ENCODE data around the gene ATP6V1E1.

ATP6V1E1 gene

DNA sequence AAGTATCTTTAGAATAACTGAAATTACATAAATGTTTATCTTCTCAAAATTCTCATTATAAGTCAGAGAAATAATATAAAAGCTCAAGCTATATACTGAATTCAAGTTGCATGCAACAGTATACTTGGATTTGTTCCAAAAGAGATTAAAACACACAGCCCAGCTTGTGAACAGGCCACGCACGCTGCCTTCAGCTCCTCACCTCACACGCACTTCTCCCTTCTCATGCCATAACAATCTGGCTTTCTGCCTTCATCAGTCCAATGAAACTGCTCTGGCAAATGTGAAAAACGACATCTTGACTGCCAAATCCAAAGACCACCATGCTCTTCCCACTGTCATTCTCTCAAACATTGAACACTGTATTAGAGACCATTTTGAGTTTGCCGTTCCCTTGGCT, 22.1 kb downstream of the ATP6V1E1 start:
- Histone ChIP-seq H3K4me3 (ENCODE audit: low read length) (no peak overlapping the region), H3K27ac (ENCODE audit: low read length) (no peak overlapping the region), H3K9me3 (ENCODE audit: control insufficient read depth, insufficient read depth, low read length) (no peaks in the 10 kb centered on the region), H3K36me3 (ENCODE audit: control insufficient read depth, insufficient read depth, low read length) (peaks cover 5% of the 10 kb centered on the region; the same call in 1 of the 2 replicates), H3K27me3 (ENCODE audit: control insufficient read depth, insufficient read depth, low read length) (no peaks in the 10 kb centered on the region), H3K4me1 (ENCODE audit: control insufficient read depth, insufficient read depth, low read length) (no peaks in the 10 kb centered on the region)
- DNase-seq (ENCODE audit: low read depth, low spot score): no peak
- no CpG with 5 or more reads among the region's 5 CpGs for WGBS (ENCODE audit: insufficient coverage, insufficient read length)

DNA sequence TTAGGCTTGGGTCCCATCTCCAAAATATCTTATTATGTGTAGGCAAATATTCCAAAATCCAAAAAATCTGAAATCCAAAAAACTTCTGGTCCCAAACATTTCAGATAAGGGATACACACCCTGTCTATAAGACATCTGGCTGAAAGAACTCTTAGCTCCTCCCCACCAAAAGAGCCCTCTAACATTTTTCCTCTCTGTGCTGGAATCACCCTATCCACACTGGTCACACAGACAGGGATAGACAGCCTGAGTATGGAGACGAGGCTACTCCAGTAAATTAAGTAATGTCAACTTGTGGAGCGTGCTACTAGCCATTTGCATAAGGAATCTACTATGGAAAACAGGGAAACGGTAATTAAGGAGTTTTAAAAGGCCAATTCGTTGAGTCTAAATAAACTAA, 24.9 kb downstream of the ATP6V1E1 start:
- Histone ChIP-seq H3K27ac (ENCODE audit: low read length) (no peak overlapping the region), H3K4me1 (ENCODE audit: control insufficient read depth, insufficient read depth, low read length) (no peaks in the 10 kb centered on the region), H3K36me3 (ENCODE audit: control insufficient read depth, insufficient read depth, low read length) (peaks cover 3% of the 10 kb centered on the region; the same call in 1 of the 2 replicates), H3K9me3 (ENCODE audit: control insufficient read depth, insufficient read depth, low read length) (no peaks in the 10 kb centered on the region), H3K4me3 (ENCODE audit: low read length) (no peak overlapping the region), H3K27me3 (ENCODE audit: control insufficient read depth, insufficient read depth, low read length) (no peaks in the 10 kb centered on the region)
- no peak for DNase-seq (ENCODE audit: low read depth, low spot score)
- no CpG with 5 or more reads among the region's 4 CpGs for WGBS (ENCODE audit: insufficient coverage, insufficient read length)

DNA sequence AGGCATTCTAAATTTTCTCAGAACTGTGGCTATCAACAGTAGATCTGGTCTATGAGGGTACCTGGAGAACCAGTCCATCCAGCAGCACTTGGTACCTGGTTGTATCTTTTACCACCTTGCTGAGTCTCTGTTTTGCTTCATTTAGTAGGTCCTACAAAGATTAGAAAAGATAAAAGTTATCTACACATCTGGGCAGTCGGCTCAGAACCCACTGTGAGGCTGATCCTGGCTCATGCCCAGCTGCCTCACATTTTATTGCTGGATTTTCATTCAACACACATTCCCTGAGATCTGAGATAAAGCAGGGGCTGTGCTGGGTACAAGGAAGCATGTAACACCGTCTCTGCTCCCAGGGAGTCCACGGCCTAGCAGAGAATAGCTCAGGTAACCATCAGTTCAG, 27.5 kb downstream of the ATP6V1E1 start:
- no peak overlapping the region for H3K27ac ChIP-seq (ENCODE audit: low read length)
- H3K9me3 ChIP-seq (ENCODE audit: control insufficient read depth, insufficient read depth, low read length): no peaks in the 10 kb centered on the region

DNA sequence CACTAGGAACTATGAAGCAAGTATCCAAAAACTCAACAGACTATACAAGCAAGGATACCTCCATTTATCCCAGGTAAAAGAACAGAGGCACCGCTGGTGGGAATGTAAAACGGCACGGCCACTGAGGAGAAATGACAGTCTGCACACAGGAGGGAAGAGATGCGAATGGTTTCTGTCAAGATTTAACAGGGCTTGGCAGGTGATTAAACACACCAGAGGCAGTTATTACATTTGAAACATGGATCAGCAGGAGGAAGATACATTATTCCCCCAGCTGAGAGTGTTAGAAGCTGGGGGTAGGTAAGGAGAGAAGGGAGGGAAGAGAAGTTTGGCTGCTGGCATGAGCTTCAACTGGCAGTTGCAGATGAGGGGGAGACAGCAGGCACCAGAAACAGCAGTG, 30.2 kb downstream of the ATP6V1E1 start:
- no CpG with 5 or more reads among the region's 4 CpGs for WGBS (ENCODE audit: insufficient coverage, insufficient read length)
- Histone ChIP-seq H3K36me3 (ENCODE audit: control insufficient read depth, insufficient read depth, low read length) (peaks cover 21% of the 10 kb centered on the region; the same call in 1 of the 2 replicates), H3K9me3 (ENCODE audit: control insufficient read depth, insufficient read depth, low read length) (no peaks in the 10 kb centered on the region)

More for the DNA sequence above, 27.5 kb downstream of the ATP6V1E1 start:
- H3K27me3 ChIP-seq (ENCODE audit: control insufficient read depth, insufficient read depth, low read length): no peaks in the 10 kb centered on the region; the same call in 1 of the 2 replicates
- no peak overlapping the region for H3K4me3 ChIP-seq (ENCODE audit: low read length)
- no peak for DNase-seq (ENCODE audit: low read depth, low spot score)
- WGBS (ENCODE audit: insufficient coverage, insufficient read length): no CpG with 5 or more reads among the region's 3 CpGs
- no peaks in the 10 kb centered on the region for H3K4me1 ChIP-seq (ENCODE audit: control insufficient read depth, insufficient read depth, low read length)
- peaks cover 12% of the 10 kb centered on the region; the same call in 1 of the 2 replicates for H3K36me3 ChIP-seq (ENCODE audit: control insufficient read depth, insufficient read depth, low read length)

DNA sequence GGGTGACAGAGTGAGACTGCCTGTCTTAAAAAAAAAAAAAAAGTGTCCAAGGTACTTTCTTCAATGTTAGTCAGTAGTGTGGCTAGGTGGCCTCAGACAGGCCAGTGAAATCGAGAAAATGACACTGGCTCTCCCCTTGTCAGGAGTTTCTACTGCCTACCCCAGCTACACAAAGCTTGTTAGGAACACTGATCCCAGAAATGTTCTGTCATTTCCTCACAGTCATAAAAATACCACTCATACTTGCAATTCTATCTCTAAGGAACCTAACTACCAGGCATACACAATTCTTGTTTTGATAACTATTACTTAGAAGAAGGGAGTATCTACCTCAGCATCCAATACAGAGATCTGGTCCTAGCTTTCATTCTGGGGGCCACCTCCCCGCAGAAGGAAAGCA, 31.3 kb downstream of the ATP6V1E1 start:
- H3K36me3 ChIP-seq (ENCODE audit: control insufficient read depth, insufficient read depth, low read length): peaks cover 26% of the 10 kb centered on the region; the same call in 1 of the 2 replicates
- H3K27me3 ChIP-seq (ENCODE audit: control insufficient read depth, insufficient read depth, low read length): no peaks in the 10 kb centered on the region; the same call in 1 of the 2 replicates
- DNase-seq (ENCODE audit: low read depth, low spot score): no peak
- H3K4me1 ChIP-seq (ENCODE audit: control insufficient read depth, insufficient read depth, low read length): no peaks in the 10 kb centered on the region
- no CpG with 5 or more reads among the region's 2 CpGs for WGBS (ENCODE audit: insufficient coverage, insufficient read length)
- no peak overlapping the region for H3K27ac ChIP-seq (ENCODE audit: low read length)
- H3K4me3 ChIP-seq (ENCODE audit: low read length): no peak overlapping the region
- no peaks in the 10 kb centered on the region for H3K9me3 ChIP-seq (ENCODE audit: control insufficient read depth, insufficient read depth, low read length)

More for the DNA sequence above, 30.2 kb downstream of the ATP6V1E1 start:
- H3K27ac ChIP-seq (ENCODE audit: low read length): no peak overlapping the region
- no peak for DNase-seq (ENCODE audit: low read depth, low spot score)
- no peaks in the 10 kb centered on the region for H3K4me1 ChIP-seq (ENCODE audit: control insufficient read depth, insufficient read depth, low read length)
- H3K4me3 ChIP-seq (ENCODE audit: low read length): no peak overlapping the region
- no peaks in the 10 kb centered on the region; the same call in 1 of the 2 replicates for H3K27me3 ChIP-seq (ENCODE audit: control insufficient read depth, insufficient read depth, low read length)

DNA sequence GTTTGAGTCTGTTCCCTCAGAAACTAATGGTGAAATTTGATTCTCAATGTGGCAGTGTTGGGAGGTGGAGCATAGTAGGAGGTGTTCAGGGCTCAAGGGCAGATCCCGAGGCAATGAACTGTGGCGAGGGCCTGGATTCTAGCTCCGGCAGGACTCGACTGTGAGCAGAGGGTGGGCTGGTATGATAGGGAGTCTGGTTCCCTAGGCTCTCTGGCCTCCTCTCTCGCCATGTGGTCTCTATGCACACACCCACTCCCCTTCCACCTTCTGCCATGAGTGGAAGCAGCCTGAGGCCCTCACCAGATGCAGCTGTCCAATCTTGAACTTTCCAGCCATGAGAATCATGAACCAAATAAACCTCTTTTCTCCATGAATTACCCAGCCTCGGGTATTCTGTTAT, 32.3 kb downstream of the ATP6V1E1 start:
- no peak overlapping the region for H3K27ac ChIP-seq (ENCODE audit: low read length)
- no peaks in the 10 kb centered on the region for H3K4me1 ChIP-seq (ENCODE audit: control insufficient read depth, insufficient read depth, low read length)
- H3K36me3 ChIP-seq (ENCODE audit: control insufficient read depth, insufficient read depth, low read length): peaks cover 28% of the 10 kb centered on the region; the same call in 1 of the 2 replicates
- no peak for DNase-seq (ENCODE audit: low read depth, low spot score)
- H3K4me3 ChIP-seq (ENCODE audit: low read length): no peak overlapping the region
- WGBS (ENCODE audit: insufficient coverage, insufficient read length): no CpG with 5 or more reads among the region's 6 CpGs
- no peaks in the 10 kb centered on the region for H3K9me3 ChIP-seq (ENCODE audit: control insufficient read depth, insufficient read depth, low read length)
- no peaks in the 10 kb centered on the region; the same call in 1 of the 2 replicates for H3K27me3 ChIP-seq (ENCODE audit: control insufficient read depth, insufficient read depth, low read length)

DNA sequence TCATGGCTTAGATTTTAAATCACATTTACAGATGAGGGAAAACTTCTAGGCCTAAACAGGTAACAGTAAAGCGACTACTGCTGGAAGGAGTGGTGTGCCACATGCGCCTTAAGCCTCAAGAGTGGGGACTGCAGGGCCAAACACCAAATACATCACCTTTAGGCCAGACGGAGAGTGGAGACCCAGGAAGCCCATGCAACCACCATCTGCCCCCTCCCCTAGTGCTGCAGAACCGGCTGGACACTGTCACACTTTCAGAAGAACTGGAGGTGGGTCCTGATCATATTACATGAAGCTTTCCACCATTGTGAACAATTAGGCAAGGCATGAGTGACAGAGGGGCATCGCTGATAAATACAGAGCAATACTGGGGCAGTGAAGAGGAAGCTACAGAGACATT, 36.3 kb downstream of the ATP6V1E1 start:
- Histone ChIP-seq H3K4me3 (ENCODE audit: low read length) (no peak overlapping the region), H3K4me1 (ENCODE audit: control insufficient read depth, insufficient read depth, low read length) (no peaks in the 10 kb centered on the region), H3K27me3 (ENCODE audit: control insufficient read depth, insufficient read depth, low read length) (no peaks in the 10 kb centered on the region; the same call in 1 of the 2 replicates), H3K27ac (ENCODE audit: low read length) (no peak overlapping the region), H3K36me3 (ENCODE audit: control insufficient read depth, insufficient read depth, low read length) (peaks cover 22% of the 10 kb centered on the region), H3K9me3 (ENCODE audit: control insufficient read depth, insufficient read depth, low read length) (no peaks in the 10 kb centered on the region)
- WGBS (ENCODE audit: insufficient coverage, insufficient read length): no CpG with 5 or more reads among the region's 5 CpGs
- DNase-seq (ENCODE audit: low read depth, low spot score): no peak

DNA sequence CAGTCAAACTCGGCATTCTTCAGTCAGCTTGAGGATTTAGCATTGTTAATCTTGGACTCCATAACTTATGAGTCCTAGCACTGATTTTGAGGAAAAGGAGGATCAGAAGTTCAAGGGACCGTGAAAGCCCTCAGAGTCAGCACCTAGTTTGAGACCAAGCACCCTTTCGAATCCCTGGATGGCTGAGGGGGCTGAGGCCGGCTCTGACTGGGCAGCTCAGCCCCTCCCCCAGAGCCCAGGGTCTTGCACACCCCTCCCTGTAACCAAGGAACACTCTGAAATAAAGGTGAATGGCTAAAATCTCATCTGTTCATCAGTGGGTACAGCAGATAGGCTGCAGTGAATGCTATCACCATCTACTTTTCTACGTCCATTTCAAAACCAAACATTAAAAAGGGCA, 38.0 kb downstream of the ATP6V1E1 start:
- Histone ChIP-seq H3K4me1 (ENCODE audit: control insufficient read depth, insufficient read depth, low read length) (no peaks in the 10 kb centered on the region), H3K9me3 (ENCODE audit: control insufficient read depth, insufficient read depth, low read length) (no peaks in the 10 kb centered on the region), H3K27ac (ENCODE audit: low read length) (no peak overlapping the region), H3K27me3 (ENCODE audit: control insufficient read depth, insufficient read depth, low read length) (no peaks in the 10 kb centered on the region), H3K4me3 (ENCODE audit: low read length) (no peak overlapping the region), H3K36me3 (ENCODE audit: control insufficient read depth, insufficient read depth, low read length) (peaks cover 18% of the 10 kb centered on the region)
- no peak for DNase-seq (ENCODE audit: low read depth, low spot score)
- no CpG with 5 or more reads among the region's 5 CpGs for WGBS (ENCODE audit: insufficient coverage, insufficient read length)

DNA sequence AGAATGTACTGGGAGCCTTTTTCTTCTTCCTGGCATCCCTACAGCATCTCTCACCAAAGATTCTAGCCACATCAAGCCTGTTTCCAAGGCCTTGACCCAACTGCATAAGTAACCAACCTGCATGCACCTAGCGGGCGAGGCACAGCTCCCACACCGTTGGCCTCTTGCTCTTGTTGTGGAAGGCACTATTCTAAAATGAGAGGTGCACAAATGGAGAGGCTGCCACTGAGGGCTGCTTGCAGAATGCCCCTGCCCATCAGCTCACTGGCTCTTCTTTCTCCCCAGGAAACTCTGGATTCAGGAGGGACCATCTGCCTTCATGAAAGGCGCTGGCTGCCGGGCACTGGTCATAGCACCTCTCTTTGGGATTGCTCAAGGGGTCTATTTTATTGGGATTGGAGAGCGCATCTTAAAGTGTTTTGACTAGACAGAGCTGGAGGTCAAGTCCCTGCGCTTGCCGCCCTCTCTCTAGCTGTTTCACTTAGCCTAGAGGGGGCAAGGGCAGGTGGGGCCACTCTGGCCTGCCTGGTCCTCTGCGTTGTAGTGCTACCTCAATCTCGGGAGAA, 38.7 kb downstream of the ATP6V1E1 start:
- WGBS (ENCODE audit: insufficient coverage, insufficient read length): no CpG with 5 or more reads among the region's 10 CpGs
- Histone ChIP-seq H3K27me3 (ENCODE audit: control insufficient read depth, insufficient read depth, low read length) (no peaks in the 10 kb centered on the region), H3K36me3 (ENCODE audit: control insufficient read depth, insufficient read depth, low read length) (peaks cover 13% of the 10 kb centered on the region), H3K9me3 (ENCODE audit: control insufficient read depth, insufficient read depth, low read length) (no peaks in the 10 kb centered on the region), H3K4me1 (ENCODE audit: control insufficient read depth, insufficient read depth, low read length) (no peaks in the 10 kb centered on the region), H3K27ac (ENCODE audit: low read length) (no peak overlapping the region), H3K4me3 (ENCODE audit: low read length) (no peak overlapping the region)
- DNase-seq (ENCODE audit: low read depth, low spot score): no peak

DNA sequence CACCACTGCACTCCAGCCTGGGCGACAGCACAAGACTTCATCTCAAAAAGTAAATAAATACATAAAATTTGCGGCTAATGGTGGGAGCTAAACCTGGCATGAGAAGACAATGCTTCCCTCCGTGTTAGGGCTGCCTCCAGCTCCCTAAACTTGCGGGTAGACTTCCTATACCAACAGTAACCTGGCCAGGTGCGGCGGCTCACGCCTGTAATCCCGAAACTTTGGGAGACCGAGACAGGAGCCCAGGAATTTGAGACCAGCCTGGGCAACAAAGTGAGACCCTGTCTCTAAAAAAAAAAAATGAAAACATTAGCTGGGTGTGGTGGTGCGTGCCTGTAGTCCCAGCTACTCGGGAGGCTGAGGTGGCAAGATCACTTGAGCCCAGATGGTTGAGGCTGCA, 39.9 kb downstream of the ATP6V1E1 start:
- Histone ChIP-seq H3K36me3 (ENCODE audit: control insufficient read depth, insufficient read depth, low read length) (peaks cover 10% of the 10 kb centered on the region), H3K4me3 (ENCODE audit: low read length) (no peak overlapping the region), H3K27ac (ENCODE audit: low read length) (no peak overlapping the region), H3K9me3 (ENCODE audit: control insufficient read depth, insufficient read depth, low read length) (no peaks in the 10 kb centered on the region), H3K27me3 (ENCODE audit: control insufficient read depth, insufficient read depth, low read length) (no peaks in the 10 kb centered on the region), H3K4me1 (ENCODE audit: control insufficient read depth, insufficient read depth, low read length) (no peaks in the 10 kb centered on the region)
- WGBS (ENCODE audit: insufficient coverage, insufficient read length): no CpG with 5 or more reads among the region's 11 CpGs
- no peak for DNase-seq (ENCODE audit: low read depth, low spot score)

DNA sequence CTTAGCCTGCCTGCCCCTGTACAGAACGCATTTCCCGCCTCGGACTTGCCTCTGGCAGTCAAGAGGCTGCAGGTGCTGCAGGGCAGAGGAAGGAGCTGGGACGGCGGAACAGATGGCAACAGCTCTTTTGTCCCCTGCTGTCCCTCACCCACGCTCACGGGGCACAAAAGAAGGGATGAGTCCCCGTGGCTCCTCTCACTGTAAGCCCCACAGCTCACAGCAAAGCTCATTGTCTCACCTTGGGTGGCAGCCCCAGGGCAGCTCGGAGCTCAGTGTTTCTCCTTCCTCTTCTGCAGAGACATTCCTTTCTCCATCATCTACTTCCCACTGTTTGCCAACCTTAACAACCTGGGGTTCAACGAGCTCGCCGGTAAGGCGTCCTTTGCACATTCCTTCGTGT, 40.9 kb downstream of the ATP6V1E1 start:
- DNase-seq (ENCODE audit: low read depth, low spot score): no peak
- Histone ChIP-seq H3K27me3 (ENCODE audit: control insufficient read depth, insufficient read depth, low read length) (no peaks in the 10 kb centered on the region), H3K27ac (ENCODE audit: low read length) (no peak overlapping the region), H3K9me3 (ENCODE audit: control insufficient read depth, insufficient read depth, low read length) (no peaks in the 10 kb centered on the region), H3K4me1 (ENCODE audit: control insufficient read depth, insufficient read depth, low read length) (no peaks in the 10 kb centered on the region), H3K36me3 (ENCODE audit: control insufficient read depth, insufficient read depth, low read length) (peaks cover 8% of the 10 kb centered on the region), H3K4me3 (ENCODE audit: low read length) (no peak overlapping the region)
- no CpG with 5 or more reads among the region's 14 CpGs for WGBS (ENCODE audit: insufficient coverage, insufficient read length)

All from iPS DF 6.9 (cell line).